DMS114 treated with DMSO at 0.1 percent for 48 hours (cell line): ENCODE results near the gene EBF3.

Experiments used
- DNase-seq: peaks from one replicate; lab custom pipeline; 2025; ENCODE audit not compliant: unreplicated experiment; lab: John Stamatoyannopoulos, UW

EBF3 gene

DNA sequence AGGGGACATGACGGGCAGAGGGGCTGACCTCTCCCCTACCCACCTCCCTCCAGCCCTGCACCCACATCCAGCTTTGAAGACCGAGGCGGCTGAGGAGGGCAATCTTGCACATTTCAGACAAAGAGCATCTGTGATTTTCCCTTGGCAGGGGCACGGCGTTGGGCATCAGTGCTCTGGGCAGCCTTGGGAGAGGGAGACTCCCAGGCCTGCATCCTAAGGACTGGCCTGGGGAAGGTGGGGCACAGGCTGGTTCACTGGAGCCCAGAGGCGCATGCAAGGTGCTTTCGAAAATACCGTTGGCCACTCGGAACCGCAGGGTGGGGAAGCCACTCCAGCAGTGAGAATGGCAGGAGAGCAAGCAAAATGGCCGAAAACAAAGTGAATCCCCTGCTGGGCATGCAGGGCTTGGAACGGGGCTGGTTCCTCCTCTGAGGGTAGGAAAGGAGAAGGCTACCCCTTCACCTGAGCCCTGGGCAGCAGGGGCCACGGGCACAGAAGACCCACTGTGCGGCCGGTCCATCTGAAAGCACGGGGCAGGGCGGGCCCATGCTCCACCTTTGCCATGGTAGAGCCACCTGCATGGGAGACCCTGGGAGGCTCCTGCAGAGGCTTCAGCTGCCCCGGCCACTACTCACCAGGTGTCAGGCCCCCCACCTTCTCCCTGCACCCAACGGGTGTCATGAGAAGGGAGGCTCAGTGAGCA lies 49.8 kb downstream of the EBF3 start:
- DNase-seq: no peak

DNA sequence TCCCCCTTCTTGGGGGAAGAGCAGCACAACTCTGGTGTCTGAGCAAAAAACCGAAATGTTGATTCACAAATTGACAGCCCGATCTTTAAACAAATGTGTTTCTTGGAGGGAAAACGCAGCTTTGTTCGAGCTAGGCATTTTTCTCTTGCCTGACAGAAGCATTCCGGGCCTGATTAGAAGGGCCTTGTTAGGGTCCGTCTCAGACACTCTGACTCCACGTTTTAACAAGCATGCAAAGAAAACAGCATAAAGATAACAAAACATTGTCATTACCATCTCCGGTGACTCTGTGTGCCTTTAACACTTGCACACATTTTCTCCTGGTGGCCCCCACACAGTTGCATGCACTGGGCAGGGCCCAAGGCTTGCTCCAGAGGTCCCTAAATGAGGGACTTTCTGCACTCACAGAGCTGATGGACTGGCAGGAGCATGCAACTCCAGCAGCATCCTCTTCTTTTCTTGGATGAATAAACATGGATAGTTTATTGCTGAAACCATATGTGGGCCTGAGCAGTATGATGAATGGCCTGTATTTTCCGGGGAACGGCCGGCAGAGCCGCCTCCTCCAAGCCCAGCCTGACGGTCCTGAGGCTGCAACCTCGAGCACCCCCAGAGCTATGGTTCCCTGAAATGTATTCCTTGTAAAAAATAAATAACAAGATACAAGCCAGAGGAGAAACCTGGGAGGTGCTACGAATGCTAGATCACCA lies 50.9 kb downstream of the EBF3 start:
- no peak for DNase-seq

DNA sequence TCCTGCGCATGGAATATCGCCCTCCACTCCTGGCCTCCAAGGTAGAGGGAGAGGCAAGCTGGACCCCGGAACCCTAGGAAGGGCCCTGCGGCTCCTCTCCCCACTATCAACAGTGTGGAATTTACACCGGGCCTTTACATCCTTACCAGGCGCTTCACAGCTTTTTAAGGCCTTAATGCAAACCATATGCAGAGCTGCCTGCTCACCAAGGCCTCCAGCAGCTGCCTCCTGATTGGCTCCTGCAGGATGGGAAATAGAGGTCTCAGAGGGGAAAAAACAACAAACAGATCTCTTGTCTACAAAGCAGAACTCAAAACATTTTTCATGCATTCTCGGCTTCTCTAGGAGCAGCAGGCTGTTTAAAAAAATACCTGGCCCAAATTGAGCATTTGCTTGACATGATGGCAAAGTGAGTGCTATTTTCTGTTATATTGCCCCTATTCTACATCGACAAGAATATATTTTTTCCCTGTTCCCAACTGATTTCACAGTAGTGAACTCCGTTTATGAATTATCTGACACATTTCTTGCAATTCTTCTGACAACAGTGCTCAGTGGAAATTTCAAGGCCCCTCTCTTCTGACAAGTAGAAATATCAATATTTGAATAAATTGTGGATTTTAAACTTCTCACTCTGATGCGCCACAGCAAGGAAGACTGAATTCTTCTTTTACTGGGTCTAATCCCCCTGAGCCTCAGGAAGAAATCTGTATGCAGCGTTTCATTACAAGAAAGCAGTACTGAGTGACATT lies 51.7 kb downstream of the EBF3 start:
- no peak for DNase-seq

DNA sequence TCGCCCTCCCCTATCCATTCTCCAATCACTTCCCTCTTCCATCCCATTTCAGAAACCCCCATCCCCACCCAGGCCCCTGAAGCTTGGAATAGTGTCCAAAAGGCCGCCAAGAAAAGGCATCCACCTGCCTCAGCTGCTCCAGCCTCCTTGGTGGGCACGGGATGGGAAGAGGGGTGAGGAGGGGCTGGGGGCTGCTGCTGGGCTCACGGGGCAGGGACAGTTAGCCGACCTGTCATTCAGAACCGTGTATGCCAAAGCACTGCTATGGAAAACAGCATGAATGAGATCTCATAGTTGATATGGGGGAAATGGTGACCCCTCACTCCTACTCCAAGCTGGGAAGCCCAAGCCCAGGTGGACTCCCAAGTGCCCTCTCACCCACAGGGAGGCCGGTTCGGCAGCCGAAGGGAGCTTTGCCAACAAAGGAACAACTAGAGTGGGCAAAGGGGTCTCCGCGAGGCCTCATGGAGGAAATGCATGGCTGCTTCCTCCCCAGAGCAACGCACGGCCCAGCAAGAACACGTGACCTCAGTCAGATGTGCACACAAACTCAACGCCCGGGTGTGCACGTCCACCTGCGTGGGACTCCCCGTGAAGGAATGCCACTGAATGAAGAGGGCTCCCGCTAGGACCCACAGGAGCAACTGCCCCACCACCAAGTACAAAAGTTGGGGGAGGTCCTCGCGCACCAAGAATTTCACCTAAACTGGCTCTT lies 52.5 kb downstream of the EBF3 start:
- DNase-seq: no peak

DNA sequence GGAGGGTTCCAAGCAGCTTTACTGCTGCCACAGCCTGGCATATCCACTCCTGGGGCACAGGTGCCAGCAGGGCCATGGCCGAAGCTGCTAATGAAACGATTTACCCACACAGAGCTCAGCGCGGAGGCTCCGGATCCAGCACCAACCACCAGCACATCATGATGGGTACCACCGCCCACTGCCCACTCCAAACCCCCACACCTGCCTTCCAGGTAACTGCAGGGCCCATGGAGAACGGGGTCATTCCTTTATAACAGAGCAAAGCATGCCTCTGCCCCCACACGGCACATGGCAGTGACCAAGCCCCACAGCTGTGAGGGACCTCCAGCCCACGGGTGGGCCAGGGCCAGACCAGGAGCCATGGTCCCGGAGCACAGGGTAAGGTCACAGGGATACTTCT lies 53.2 kb downstream of the EBF3 start:
- DNase-seq: no peak

DNA sequence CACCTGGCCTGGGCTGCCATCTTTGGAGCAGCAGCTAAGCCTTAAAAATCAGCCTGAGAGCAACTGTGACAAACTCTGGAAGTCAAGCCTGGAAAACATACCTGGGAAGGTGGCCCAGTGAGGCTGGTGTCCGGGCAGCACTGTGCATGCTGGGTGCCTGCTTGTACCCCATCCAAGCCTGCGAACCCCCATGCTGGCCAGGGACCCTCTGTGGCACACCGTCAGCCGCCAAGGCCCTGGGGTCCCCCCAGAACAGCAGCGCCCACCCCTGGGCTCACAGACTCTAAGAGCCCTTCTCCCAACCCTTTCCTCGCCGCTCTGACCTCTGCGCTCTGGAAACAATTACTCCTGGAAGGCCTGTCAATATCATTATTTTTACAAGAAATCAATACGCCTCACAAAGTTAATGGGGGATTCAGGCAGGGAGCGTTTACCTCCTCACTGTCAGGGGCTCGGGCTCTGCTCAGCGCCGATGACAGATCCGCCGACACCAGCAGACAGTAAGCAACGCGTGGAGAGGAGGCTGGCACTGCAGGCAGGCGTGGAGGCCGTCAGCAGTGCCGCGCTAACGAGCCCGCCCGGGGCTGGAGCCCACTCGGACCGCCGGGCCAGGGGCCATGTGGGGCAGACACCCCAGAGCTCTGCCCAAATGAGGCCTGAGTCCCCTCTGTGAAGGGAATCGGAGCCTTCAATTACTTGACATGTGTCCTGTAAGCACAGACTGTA lies 54.4 kb downstream of the EBF3 start:
- no peak for DNase-seq

DNA sequence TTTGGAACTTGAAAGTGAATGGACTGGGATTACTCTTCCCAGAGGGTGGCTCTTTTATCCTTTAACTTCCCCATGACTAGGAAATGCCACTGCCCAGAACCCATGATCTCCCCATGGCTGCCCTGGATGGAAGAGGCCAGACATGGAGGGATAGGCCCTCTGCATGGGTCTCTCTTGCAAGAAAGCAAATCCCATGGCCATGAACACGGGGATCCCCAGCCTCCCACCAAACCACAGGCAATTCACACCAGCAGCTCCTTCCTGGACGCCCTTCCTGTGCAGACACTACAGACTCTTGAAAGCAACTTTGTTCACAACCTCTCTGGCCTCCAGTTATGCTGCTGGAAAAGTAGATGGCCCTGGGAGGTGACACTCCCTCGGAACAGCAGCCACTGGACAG lies 55.0 kb downstream of the EBF3 start:
- no peak for DNase-seq

DNA sequence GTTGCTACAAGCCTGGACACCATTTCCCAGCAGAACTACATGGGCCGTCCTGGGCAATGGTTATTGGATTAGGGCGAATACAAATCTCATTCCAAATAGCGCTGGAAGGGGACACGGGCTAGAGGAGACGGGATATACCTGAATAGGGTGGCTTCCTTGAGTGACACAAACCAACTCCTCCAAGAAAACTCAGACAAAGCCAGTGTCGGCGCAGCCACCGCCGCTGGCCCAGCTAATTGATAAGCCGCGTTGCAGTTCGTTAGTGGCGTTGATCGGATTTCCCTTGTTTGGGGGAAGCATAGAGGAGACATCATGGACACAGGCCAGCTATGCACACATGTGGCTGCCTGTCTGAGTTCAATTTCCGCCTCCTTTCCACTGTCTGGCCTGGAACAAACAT lies 55.7 kb downstream of the EBF3 start:
- DNase-seq: no peak

DNA sequence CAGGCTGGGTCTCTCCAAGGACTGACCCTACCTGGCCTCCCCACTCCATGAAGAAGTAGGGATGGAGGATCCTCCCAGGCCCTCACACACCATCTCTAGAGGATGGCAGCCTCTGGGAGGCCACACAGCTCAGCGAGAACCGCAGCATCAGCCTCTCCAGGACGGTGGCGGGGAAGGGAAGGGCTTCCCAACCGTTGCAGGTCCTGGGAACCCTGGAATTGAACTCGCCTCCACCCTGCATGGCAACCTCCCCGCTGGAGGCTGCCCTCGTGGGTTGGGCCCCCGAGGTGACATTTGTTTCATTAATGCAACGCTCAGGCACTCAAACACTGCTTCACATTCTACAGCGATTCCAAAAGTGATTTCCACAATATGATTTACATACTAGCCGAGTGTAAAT lies 58.5 kb downstream of the EBF3 start:
- no peak for DNase-seq

DNA sequence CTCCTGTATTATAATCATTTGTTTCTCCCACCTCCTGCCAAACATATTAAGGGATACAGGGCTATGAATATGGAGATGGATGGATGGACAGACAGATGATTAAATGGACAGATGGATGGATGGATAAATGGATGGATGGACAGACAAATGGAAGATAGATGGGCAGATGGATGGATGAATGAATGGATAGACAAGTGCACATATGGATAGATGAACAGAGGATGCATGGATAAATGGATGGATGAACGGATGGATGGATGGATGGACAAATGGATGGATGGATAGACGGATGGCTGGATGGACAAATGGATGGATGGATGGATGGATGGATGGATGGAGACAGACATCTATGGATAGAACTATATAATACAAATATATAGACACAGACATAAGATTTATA lies 59.8 kb downstream of the EBF3 start:
- no peak for DNase-seq

DNA sequence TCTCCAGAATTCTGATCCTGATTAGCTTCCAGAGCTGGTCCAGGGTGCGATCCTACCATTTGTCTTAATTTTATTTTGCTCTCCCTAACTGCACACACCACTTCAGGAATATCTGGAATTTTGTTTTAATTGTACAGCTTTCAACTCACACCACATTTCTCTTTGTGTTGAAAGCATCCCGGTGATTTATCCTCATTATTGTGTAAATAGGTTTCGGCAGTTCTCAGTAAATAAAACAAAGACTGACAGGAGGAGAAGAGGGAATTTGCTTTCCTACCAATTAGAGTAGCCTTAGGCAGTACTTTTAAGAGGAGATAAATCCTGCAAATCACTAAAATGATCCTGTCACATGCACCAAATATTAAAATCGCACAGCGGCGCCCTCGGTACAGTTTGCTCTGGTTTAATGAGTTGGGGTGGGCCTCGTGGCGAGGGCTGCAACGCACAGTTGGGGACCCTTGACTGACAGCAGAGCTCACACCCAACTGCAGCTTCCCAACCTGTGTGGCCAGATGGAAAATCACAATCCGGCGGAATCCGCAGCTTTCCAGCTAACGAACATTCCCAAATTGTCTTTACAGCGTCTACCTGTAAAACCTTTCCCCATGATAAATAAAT lies 62.6 kb downstream of the EBF3 start:
- DNase-seq: no peak

DNA sequence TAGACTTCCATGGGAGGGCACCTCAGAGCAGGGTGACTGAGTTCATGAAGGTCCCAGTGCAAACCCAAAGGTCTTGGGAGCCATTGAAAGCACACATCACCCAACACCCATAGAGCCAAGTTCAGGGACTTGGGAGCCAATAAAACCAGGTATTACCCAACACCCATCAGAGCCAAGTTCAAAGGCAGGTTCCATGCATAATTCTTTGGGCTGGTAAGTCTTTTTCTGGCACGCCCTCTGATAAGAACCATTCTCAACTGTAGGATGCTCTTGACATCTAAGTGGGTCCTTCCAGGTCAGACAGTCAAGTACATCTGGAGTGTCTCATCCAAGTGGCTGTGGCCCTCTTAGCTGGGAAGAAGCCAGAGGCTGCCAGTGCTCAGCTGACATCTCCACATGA lies 63.2 kb downstream of the EBF3 start:
- no peak for DNase-seq

DNA sequence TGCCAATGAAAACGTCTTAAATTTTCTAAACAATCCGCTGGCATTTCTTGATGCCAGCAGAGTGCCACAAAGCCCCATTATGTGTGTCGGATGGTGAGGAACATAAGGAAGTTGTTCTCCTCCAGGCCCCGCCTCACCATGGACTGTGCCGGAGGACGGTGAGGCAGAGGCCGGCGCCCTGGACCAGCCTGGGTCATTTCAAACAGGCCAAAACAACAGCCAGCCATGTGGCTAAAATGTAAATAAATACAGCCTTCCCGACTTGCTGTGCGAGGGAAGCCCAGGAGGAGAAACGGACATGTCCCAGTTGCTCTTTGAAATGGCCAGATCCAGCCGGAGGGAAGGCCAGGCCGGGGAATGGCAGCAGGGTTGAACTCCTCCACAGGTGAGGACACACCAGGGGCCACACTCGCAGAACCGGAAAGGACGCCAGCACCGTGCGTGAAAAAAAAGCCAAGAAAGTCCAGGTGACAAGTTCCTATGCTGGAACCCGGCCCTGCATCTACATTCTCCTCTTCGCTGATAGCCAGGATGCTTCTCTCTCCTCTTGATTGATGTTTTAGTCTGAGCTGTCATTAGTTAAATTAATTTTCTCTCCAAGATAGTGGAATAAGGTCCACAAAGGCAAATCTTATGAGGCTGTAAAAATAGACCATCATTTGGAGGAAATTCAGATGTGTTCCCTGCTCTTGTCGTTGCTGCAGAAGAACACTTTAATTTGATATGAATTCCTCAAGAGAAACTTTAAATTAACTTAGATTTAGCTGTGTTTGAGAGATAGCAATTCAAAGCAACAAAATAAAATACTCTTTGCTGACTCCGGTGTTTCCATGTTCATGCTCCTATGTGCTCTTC lies 64.6 kb downstream of the EBF3 start:
- no peak for DNase-seq

DNA sequence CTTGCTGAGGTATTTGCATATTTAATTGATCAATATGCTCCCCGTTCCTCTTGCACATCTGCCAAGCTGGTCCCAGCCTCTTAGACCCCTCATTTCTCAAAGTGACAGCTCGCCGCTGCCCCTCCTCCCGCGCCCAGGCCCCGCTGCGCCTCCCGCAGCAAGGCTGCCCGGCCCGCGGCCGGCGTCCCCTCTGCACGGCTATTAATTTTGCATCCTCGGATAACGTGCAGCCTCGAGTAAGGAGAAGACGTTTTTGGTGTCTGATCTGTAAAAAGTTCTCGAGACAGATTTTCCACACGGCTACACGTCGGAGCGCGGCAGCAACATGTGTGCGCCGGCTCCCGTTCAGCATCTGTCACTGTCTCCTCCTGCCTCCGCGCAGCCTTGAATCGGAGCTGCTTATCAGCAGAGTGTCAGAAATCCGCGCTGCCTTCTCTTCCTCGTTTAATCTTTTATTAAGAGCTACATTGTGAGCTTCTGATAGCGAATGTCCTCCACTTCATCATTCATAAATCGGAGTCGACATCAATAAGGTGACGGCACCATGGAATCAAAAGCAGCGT lies 65.3 kb downstream of the EBF3 start:
- no peak for DNase-seq

DNA sequence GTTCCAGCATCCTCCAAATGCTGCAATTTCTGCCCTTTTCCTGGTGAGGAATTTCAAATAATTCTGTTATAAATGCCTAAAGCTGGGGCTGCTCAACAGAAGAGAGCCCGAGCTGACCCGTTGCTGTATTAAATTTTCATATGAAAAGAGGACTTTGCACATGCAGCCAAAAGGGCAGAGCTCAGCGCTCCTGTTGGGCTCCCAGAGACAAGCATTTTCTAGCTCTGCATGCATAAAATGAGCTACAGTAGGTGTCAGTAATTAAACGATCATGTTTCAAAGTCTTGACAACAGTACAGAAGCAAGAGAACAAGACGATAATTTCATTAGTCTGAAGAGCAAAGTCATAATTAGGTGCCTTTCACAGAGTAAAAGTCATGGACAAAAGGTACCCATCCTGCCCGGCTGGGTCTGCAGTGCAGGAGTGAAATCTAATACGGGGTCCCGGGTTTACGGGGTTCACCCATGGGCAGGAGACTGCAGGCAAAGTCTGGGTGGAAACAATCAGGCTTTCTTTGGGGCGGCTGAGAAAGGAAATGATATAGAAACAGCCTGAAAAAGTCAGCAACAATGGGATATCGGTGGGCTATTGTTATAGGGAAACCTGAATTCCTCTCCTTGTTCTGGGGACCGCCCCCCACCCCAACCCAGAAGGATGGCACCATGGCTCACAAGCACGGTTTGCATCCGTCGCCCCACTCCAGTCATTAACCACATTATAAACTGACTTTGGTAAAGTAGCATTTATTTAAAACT lies 66.0 kb downstream of the EBF3 start:
- no peak for DNase-seq

DNA sequence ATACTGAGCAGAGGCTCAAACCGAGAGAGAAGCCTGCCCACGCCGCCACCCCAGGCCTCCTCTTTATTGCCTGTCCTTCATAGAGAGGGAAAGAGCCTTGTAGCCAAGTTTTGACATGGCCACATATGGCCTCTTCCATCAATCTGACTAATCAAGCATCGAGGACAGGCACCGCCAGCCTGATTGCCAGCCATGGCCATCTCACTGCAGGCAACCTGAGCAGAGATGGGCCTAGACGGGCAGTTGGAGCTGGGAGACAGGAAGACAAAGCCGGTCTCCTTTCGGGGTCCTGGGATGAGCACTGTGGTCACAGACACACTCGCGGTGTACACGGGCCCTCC lies 67.2 kb downstream of the EBF3 start:
- no peak for DNase-seq

DNA sequence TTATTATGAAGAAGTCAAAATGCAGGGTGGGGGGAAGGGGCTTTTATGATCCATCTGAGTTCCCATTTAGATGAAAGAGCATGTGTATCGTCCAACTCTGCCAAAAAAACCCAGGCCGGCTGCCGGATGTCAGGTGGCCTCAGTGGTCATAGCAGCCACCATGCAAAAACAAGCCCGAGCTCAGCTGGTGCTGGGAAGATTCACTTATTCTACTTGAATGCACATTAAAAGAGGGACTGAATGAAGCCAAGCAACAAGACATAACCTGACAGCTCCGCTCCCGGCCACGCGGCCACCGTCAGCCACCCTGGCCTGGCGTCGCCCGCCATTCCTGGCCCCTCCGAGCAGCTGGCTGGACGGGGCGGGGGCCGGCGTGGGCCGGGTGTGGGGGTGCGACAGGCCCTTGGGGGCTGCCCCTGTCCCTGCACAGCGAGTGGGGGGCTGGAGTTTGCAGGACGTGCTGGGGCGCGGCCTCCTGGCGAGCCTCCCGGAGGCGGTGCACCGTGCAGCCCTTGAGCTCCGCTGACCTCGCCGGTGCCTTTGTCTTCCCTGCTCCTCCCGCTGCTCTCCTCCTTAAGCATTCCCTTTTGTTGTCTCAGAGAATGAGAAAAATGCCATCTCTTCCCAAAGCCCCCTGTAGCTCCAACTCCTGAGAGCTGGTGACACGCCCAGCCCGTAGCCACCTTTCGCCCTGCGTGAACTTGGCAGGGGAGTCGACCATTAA lies 67.8 kb downstream of the EBF3 start:
- DNase-seq: no peak

DNA sequence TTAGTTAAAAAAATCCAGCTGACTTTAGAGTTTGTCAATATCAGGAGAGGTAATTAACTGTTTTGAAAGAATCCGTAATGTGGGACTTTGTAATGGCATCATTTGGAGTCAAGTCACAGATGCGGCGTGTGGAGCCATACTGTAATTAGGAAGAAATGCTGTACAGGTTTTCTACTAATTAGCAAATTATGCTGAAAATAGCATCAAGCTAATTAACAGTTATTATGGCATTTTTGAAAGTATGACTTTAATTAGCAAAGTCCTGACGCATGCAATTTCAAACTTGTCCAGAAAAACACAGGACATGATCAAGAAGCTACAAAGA lies 68.3 kb downstream of the EBF3 start:
- DNase-seq: no peak
